ENCODE measurements around the gene TDRD1.

DNA sequence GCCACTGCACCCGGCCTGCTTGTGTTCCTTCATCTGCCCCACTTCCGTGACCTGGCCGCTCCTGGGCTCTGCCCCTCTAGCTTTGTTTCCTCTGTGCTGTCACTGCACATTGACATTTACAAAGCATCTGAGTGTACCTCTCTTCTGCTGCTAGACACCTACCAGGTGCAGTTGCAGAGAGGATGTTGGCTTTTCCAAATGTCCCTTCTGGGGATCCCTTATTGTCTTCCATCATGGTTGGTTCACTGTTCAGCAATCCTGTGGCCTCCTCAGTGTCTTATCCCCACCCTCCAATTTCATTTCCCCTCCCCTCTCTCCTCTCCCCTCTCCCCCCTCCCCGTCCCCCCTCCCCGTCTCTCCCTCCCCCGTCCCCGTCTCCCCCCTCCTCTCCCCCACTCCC lies 73.7 kb downstream of the TDRD1 start:
- TF ChIP-seq CTCF (IDR thresholded peaks at IDR 0.05) (no peak), EZH2 (IDR thresholded peaks at IDR 0.05; ENCODE audit: borderline replicate concordance, insufficient read depth, low read depth, low read length, poor library complexity, severe bottlenecking) (no peak)

All from B cell (primary cell).